CD4-positive, alpha-beta memory T cell (primary cell): ENCODE data around the gene TIGD4. TPM values are rescaled to one million over a fixed set of nuclear protein-coding genes. Genes with fewer than 3 reads are reported as not detected.

ENCODE experiments used
- CTCF ChIA-PET: fragments of 350-600 bp; sonication (Branson Sonifier 250); formaldehyde crosslinking; loops from one replicate; lab custom pipeline; 2021; ENCODE audit warnings: inconsistent platforms; ENCODE audit not compliant: partially characterized antibody; lab: Charles Lee
- POLR2A ChIA-PET: fragments of 350-600 bp; sonication (Branson Sonifier 250); formaldehyde crosslinking; loops from one replicate; lab custom pipeline; 2021; ENCODE audit not compliant: partially characterized antibody; lab: Charles Lee
- DNase-seq, 5 donors: peaks; one replicate each; pipeline versions ENCODE4 v3.0.0 to v3.0.0-alpha.2; 2020 to 2022; ENCODE audit warnings: mixed read lengths in 1 of 5
- H3K27ac ChIP-seq: one replicate; pipeline ENCODE4 v1.7.0; 2013; ENCODE audit warnings: low read depth, low read length
- H3K27me3 ChIP-seq: 2 replicates; pipeline ENCODE4 v1.7.0; 2013; ENCODE audit warnings: mild to moderate bottlenecking, low read length, moderate library complexity; ENCODE audit not compliant: insufficient read depth
- H3K36me3 ChIP-seq: 2 replicates; pipeline ENCODE4 v1.7.0; 2013; ENCODE audit warnings: mild to moderate bottlenecking, low read length, moderate library complexity; ENCODE audit not compliant: insufficient read depth
- H3K4me1 ChIP-seq: 2 replicates; pipeline ENCODE4 v1.7.0; 2013; ENCODE audit warnings: mild to moderate bottlenecking, low read length, moderate library complexity; ENCODE audit not compliant: insufficient read depth
- H3K4me3 ChIP-seq, 2 donors: one replicate each; pipeline ENCODE4 v1.7.0; 2013; ENCODE audit warnings: low read length in 2 of 2, mild to moderate bottlenecking in 1 of 2
- H3K9me3 ChIP-seq, 2 donors: one replicate each; pipeline ENCODE4 v1.7.0; 2013; ENCODE audit warnings: low read length in 2 of 2, control low read depth in 1 of 2; ENCODE audit not compliant: control insufficient read depth in 1 of 2
- H3K27ac Mint-ChIP-seq, 7 donors: one replicate each; pipeline ENCODE4 v1.8.0; 2020 to 2021; ENCODE audit warnings: mixed read lengths in 7 of 7, mild to moderate bottlenecking in 6 of 7, inconsistent platforms in 3 of 7, moderate library complexity in 3 of 7
- H3K27me3 Mint-ChIP-seq, 2 donors: one replicate each; pipeline ENCODE4 v1.8.0; 2020 to 2021; ENCODE audit warnings: mixed read lengths in 2 of 2
- H3K36me3 Mint-ChIP-seq, 2 donors: one replicate each; pipeline ENCODE4 v1.8.0; 2020 to 2021; ENCODE audit warnings: mixed read lengths in 2 of 2, inconsistent platforms in 1 of 2, mild to moderate bottlenecking in 1 of 2
- H3K4me1 Mint-ChIP-seq, 4 donors: one replicate each; pipeline ENCODE4 v1.8.0; 2020 to 2021; ENCODE audit warnings: mixed read lengths in 4 of 4, mild to moderate bottlenecking in 1 of 4
- H3K4me3 Mint-ChIP-seq, 8 donors: one replicate each; pipeline ENCODE4 v1.8.0; 2020 to 2021; ENCODE audit warnings: mixed read lengths in 8 of 8, mild to moderate bottlenecking in 7 of 8, moderate library complexity in 6 of 8, inconsistent platforms in 3 of 8
- H3K9me3 Mint-ChIP-seq, 8 donors: one replicate each; pipeline ENCODE4 v1.8.0; 2020 to 2021; ENCODE audit warnings: mixed read lengths in 8 of 8, mild to moderate bottlenecking in 5 of 8, inconsistent platforms in 3 of 8, moderate library complexity in 1 of 8
- intact Hi-C: fragments of 100-400 bp; cut with micrococcal nuclease; formaldehyde crosslinking; loops from one replicate; pipeline ENCODE4 v1.15.1; 2023
- polyA plus RNA-seq, 2 donors: library from polyadenylated mRNA; unstranded; fragments of 300-500 nt; fragmentation: Illumina TruSeq; gene quantifications; one replicate each; pipeline ENCODE4 v1.2.3, GENCODE V29; 2021
- total RNA-seq, 2 experiments: library from RNA; stranded (reverse); gene quantifications; one replicate each; pipeline ENCODE4 v1.2.3, GENCODE V29; 2021

TIGD4 gene
- total RNA-seq (under 1 TPM; 0.12 to 0.17 TPM), polyA plus RNA-seq (not detected)

- Mint-ChIP-seq H3K4me3 (peak within 1 kb of the TSS; percentile 92 to 100 (median 99)), H3K27ac (peak within 1 kb of the TSS; percentile 93 to 99 (median 98)), H3K9me3 (no peaks in the 10 kb centered on the region), H3K4me1 (peaks cover 28 to 49% (median 40%) of the 10 kb centered on the region in 4 donors), H3K36me3 (peaks cover 0 to 12% of the 10 kb centered on the region in 2 donors), H3K27me3 (peaks cover 0 to 2% of the 10 kb centered on the region in 2 donors)
- intact Hi-C loops = loop anchor here (1.0 to 5.0 kb wide), 8 partner anchors 11 to 1680 kb away; partner anchors contain the start of genes FBXW7, FHIP1A, GATB and RPS3A
- peak; percentile 93 to 95 (median 94) for DNase-seq
- Histone ChIP-seq H3K4me3 (peak within 1 kb of the TSS; percentile 94 to 96), H3K36me3 (no peaks in the 10 kb centered on the region), H3K27me3 (no peaks in the 10 kb centered on the region), H3K27ac (peak within 1 kb of the TSS; percentile 78), H3K9me3 (no peaks in the 10 kb centered on the region), H3K4me1 (peaks cover 27% of the 10 kb centered on the region)
- ChIA-PET CTCF (interaction anchor here (0.7 to 3.0 kb wide), 19 partner anchors 9 to 1680 kb away, joined by 3 to 18 read pairs (median 3); no protein-coding TSS in a partner anchor), POLR2A (interaction anchor here (0.5 to 2.4 kb wide), 16 partner anchors 10 to 1764 kb away, joined by 3 to 14 read pairs (median 4); partner anchors contain the start of genes FBXW7, LRBA, RPS3A and TMEM154)
These were observed at the start of gene TIGD4, which contains the start of gene ARFIP1 for GRCh38 chr4:152779513-152780266. TSS of gene TIGD4 (minus strand) at chr4:152779730. CDS start at chr4:152771004, 8,726 bp downstream. TSS of gene ARFIP1 (plus strand) at chr4:152779954. CDS start at chr4:152829634, 49,680 bp downstream.

DNA sequence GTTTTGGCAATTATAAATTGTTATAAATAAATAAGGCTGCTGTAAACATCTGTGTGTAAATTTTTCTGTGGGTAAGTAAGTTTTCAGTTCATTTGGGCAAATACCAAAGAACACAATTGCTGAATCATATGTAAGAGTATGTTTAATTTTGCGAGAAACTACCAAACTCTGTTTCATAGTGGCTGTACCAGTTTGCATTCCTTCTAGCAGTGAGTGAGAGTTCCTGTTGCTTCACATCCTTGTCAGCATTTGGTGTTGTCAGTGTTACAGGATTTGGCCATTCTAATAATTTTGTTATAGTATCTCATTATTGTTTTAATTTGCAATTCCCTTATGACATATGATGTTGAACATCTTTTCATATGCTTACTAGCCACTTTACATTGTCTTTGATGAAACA lies 48.6 kb upstream of the TIGD4 start:
- ChIA-PET POLR2A (no interaction called here), CTCF (no interaction called here)
- H3K36me3 Mint-ChIP-seq = peaks cover 37 to 49% of the 10 kb centered on the region in 2 donors
- no peak for DNase-seq
- Histone ChIP-seq H3K27ac (no peak overlapping the region), H3K27me3 (no peaks in the 10 kb centered on the region), H3K4me3 (no peak overlapping the region), H3K4me1 (no peaks in the 10 kb centered on the region), H3K36me3 (no peaks in the 10 kb centered on the region), H3K9me3 (no peaks in the 10 kb centered on the region)
- H3K27ac Mint-ChIP-seq = peak overlapping the region in 2 of 7 donors; percentile 14 to 29
- no peaks in the 10 kb centered on the region for H3K27me3 Mint-ChIP-seq
- no peak overlapping the region for H3K4me3 Mint-ChIP-seq
- intact Hi-C loops = no loop called here
- peaks cover 3 to 41% (median 22%) of the 10 kb centered on the region in 8 donors for H3K9me3 Mint-ChIP-seq
- H3K4me1 Mint-ChIP-seq = peaks cover 0 to 2% (median 0%) of the 10 kb centered on the region in 4 donors

GRCh38 chr4:152825336-152825735 lies 45.8 kb upstream of the TIGD4 start:
- Histone ChIP-seq H3K27me3 (no peaks in the 10 kb centered on the region), H3K9me3 (no peaks in the 10 kb centered on the region), H3K27ac (no peak overlapping the region), H3K4me1 (no peaks in the 10 kb centered on the region), H3K4me3 (no peak overlapping the region), H3K36me3 (no peaks in the 10 kb centered on the region)
- CTCF ChIA-PET = no interaction called here
- POLR2A ChIA-PET = no interaction called here
- peaks cover 3 to 41% (median 23%) of the 10 kb centered on the region in 8 donors for H3K9me3 Mint-ChIP-seq
- DNase-seq = no peak
- peaks cover 13 to 34% of the 10 kb centered on the region in 2 donors for H3K36me3 Mint-ChIP-seq
- H3K4me1 Mint-ChIP-seq = peaks cover 0 to 2% (median 0%) of the 10 kb centered on the region in 4 donors
- H3K27ac Mint-ChIP-seq = peak overlapping the region in 1 of 7 donors; percentile 10
- H3K27me3 Mint-ChIP-seq = no peaks in the 10 kb centered on the region
- intact Hi-C loops = no loop called here
- H3K4me3 Mint-ChIP-seq = no peak overlapping the region

DNA sequence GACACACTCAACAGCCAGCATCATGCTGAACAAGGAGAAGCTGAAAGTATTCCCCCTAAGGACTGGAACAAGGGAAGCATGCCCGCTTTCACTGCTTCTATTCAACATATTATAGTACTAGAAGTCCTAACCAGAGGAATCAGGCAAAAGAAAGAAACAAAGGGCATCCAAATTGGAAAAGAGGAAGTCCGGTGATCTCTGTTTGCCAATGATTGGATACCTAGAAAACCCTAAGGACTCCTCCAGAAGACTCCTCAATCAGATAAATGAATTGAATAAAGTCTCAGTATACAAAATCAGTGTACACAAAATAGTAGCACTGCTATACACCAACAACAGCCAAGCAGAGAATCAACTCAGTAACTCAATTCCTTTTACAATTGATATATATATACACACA lies 45.0 kb upstream of the TIGD4 start:
- Histone ChIP-seq H3K4me3 (no peak overlapping the region), H3K27me3 (no peaks in the 10 kb centered on the region), H3K4me1 (no peaks in the 10 kb centered on the region), H3K36me3 (no peaks in the 10 kb centered on the region), H3K9me3 (no peaks in the 10 kb centered on the region), H3K27ac (no peak overlapping the region)
- Mint-ChIP-seq H3K36me3 (peaks cover 13 to 35% of the 10 kb centered on the region in 2 donors), H3K27me3 (no peaks in the 10 kb centered on the region), H3K4me1 (peaks cover 0 to 2% (median 0%) of the 10 kb centered on the region in 4 donors), H3K27ac (no peak overlapping the region), H3K4me3 (no peak overlapping the region), H3K9me3 (peaks cover 3 to 41% (median 23%) of the 10 kb centered on the region in 8 donors)
- ChIA-PET POLR2A (no interaction called here), CTCF (no interaction called here)
- no peak for DNase-seq
- intact Hi-C loops = no loop called here

DNA sequence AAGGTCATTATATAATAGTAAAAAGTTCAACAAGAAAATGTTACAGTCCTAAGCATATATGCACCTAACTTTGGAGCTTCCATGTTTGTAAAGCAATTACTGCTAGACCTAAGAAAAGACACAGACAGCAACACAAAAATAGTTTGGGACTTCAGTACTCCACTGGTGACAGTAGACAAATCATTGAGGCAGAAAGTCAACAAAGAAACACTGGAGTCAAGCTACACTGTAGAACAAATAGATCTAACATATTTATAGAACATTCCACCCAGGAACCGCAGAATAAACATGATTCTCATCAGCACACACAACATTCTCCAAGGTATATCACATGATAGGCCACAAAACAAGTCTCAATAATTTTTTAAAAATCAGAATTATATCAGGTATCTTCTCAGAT lies 42.8 kb upstream of the TIGD4 start:
- ChIA-PET POLR2A (no interaction called here), CTCF (no interaction called here)
- Mint-ChIP-seq H3K9me3 (peaks cover 0 to 29% (median 16%) of the 10 kb centered on the region in 8 donors), H3K27ac (no peak overlapping the region), H3K4me1 (peaks cover 2 to 12% (median 6%) of the 10 kb centered on the region in 4 donors), H3K4me3 (no peak overlapping the region), H3K36me3 (peaks cover 3 to 34% of the 10 kb centered on the region in 2 donors), H3K27me3 (no peaks in the 10 kb centered on the region)
- peaks cover 10% of the 10 kb centered on the region for H3K4me1 ChIP-seq
- no peak overlapping the region for H3K4me3 ChIP-seq
- no peaks in the 10 kb centered on the region for H3K9me3 ChIP-seq
- no peaks in the 10 kb centered on the region for H3K27me3 ChIP-seq
- no peak overlapping the region for H3K27ac ChIP-seq
- DNase-seq = no peak
- no peaks in the 10 kb centered on the region for H3K36me3 ChIP-seq
- intact Hi-C loops = no loop called here

DNA sequence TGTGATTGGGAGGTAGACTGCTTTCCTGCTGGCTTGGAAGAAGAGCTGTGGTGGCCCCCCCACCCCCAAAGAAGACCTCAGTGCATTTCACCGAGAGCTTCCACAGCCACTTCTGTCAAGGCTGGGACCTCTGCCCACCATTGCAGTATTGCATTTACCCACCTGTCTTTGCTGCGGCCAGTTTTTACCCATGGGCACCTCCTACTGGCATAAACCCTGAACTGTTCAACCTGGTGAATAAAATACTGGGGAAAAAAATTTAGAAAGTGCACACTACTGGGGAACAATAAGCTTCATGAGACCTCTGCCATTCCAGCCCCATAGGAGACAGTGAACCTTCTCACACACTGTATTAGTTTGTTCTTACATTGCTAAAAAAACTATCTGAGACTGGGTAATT lies 40.5 kb upstream of the TIGD4 start:
- peaks cover 18 to 49% of the 10 kb centered on the region in 2 donors for H3K36me3 Mint-ChIP-seq
- Histone ChIP-seq H3K9me3 (no peaks in the 10 kb centered on the region), H3K4me1 (peaks cover 21% of the 10 kb centered on the region), H3K4me3 (no peak overlapping the region), H3K27me3 (no peaks in the 10 kb centered on the region), H3K27ac (no peak overlapping the region), H3K36me3 (no peaks in the 10 kb centered on the region)
- intact Hi-C loops = no loop called here
- H3K9me3 Mint-ChIP-seq = peaks cover 0 to 32% (median 24%) of the 10 kb centered on the region in 8 donors
- no peaks in the 10 kb centered on the region for H3K27me3 Mint-ChIP-seq
- CTCF ChIA-PET = no interaction called here
- no peak for DNase-seq
- POLR2A ChIA-PET = no interaction called here
- peaks cover 9 to 30% (median 14%) of the 10 kb centered on the region in 4 donors for H3K4me1 Mint-ChIP-seq
- no peak overlapping the region for H3K27ac Mint-ChIP-seq
- no peak overlapping the region for H3K4me3 Mint-ChIP-seq

DNA sequence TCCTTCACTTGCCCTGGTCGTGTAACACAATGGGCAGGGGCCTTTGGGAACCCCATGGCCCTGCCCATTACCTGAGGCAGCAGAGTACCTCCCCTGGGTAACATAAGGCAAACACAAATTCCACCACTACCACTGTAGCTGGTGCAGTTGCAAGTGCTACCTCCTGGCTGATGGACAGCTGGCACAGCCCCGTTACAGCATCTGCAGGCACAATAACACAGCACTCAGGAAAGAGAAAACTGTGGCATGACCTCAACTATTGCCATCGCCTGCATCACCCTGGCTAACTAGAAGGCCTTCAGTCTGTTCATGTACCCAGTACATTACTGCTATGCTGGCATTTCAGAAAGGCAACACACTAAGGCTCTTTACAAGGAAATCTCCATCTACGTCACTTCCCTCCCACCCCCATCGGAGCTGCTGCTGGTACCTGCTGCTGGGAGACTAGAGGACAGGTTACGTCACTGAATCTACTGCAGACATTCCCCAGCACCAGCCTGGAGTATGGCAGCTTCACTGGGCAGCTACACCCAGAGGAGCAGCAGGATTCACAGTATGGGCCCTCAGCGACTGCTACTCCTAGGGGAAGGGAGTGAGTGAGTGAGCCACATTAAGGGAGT lies 39.6 kb upstream of the TIGD4 start:
- H3K27me3 ChIP-seq = no peaks in the 10 kb centered on the region
- H3K4me3 ChIP-seq = no peak overlapping the region
- H3K36me3 ChIP-seq = no peaks in the 10 kb centered on the region
- ChIA-PET POLR2A (interaction anchor here (1.2 kb wide), 1 partner anchor 13 kb away, joined by 4 read pairs; no protein-coding TSS in a partner anchor), CTCF (no interaction called here)
- H3K36me3 Mint-ChIP-seq = peaks cover 27 to 54% of the 10 kb centered on the region in 2 donors
- no peak overlapping the region for H3K4me3 Mint-ChIP-seq
- peak overlapping the region in 1 of 7 donors; percentile 47 for H3K27ac Mint-ChIP-seq
- H3K4me1 Mint-ChIP-seq = peaks cover 9 to 30% (median 13%) of the 10 kb centered on the region in 4 donors
- H3K27me3 Mint-ChIP-seq = no peaks in the 10 kb centered on the region
- no peak overlapping the region for H3K27ac ChIP-seq
- H3K9me3 ChIP-seq = no peaks in the 10 kb centered on the region
- H3K9me3 Mint-ChIP-seq = peaks cover 0 to 35% (median 31%) of the 10 kb centered on the region in 8 donors
- H3K4me1 ChIP-seq = peaks cover 21% of the 10 kb centered on the region
- no peak for DNase-seq
- intact Hi-C loops = no loop called here
